Left ventricle myocardium superior (tissue), 1 donor: ENCODE measurements around the gene IMPA2. TPM values are rescaled to one million over a fixed set of nuclear protein-coding genes. Genes with fewer than 3 reads are reported as not detected.
A peak's percentile ranks its signal among the peaks of the same experiment; 100 is the strongest.
"Not testable (repeated sequence)": the region's sequence is repeated elsewhere in the genome, so short reads cannot be mapped to it uniquely, and the experiment has no call there.

Source experiments
- ATAC-seq: fragments of 200-7000 bp; cut with Tn5 transposase; one replicate; pipeline ENCODE4 v1.9.1; 2020; ENCODE audit warnings: mild to moderate bottlenecking, moderate library complexity
- DNase-seq: peaks from one replicate; pipeline ENCODE4 v3.0.0-alpha.2; 2020
- intact Hi-C: fragments of 100-400 bp; cut with micrococcal nuclease; formaldehyde crosslinking; loops from one replicate; pipeline ENCODE4 v1.11.0; 2022
- long read RNA-seq: library from polyadenylated mRNA; unstranded; transcript quantifications from one replicate; pipeline ENCODE4 v2.0.0, GENCODE V29; 2021
- total RNA-seq: library from RNA; stranded (reverse); fragmentation: NEBNext Ultra II Directional; extraction: Animal tissue kit (Norgen Biotek cat#: 25700); gene quantifications from one replicate; pipeline ENCODE4 v1.2.1, GENCODE V29; 2021
- donor health status: DM: no; HTN: yes; CAD: no; lungs with severe emphysema.

Gene IMPA2
- total RNA-seq = 73.3 TPM
- long read RNA-seq, transcript IMPA2-201 (8 exons, 1,534 nt) = major isoform, 189 of 233 reads
- long read RNA-seq, partial matches to known transcripts = 8 of 233 reads
- long read RNA-seq, other reads (novel, unspliced or antisense) = 35 of 233 reads

DNA sequence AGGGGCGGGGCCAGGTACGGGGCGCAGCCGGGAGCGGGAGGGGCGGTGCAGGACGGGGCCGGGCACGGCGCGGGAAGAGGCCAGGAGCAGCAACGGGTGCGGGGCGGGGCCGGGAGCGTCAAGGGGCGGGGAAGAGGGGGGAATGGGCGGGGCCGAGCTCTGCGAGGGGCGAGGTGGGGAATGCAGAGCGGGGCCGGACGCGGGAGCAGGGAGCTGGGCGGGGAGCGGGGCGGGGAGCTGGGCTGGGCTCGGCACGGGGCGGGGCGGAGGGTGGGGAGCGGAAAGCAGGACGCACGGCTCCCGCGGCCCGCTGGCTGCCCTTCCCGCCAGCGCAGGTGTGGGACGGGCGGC, at the start of gene IMPA2:
IMPA2 (plus strand) TSS at position 316 of the 351 bp plus-strand sequence. CDS start 163 bp downstream, outside the sequence.
- ATAC-seq (peak; percentile 87), DNase-seq (no peak)
- intact Hi-C loops = no loop called here

DNA sequence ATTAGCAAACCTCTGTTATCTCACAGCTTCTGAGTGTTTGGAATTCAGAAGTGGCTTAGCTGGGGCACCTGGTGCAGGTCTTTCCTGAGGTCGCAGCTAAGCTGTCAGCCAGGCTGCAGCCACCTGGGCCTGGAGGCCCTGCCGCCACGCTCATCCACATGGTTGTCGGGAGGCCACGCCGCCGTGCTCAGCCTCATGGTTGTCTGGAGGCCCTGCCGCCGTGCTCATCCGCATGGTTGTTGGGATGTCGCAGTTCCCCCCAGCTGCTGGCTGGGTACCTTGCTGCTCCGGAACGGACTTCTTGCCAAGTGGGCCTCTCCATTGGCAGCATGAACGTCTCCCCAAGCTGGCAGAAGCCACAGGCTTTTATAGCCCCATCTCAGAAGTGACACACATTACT, 48.9 kb upstream of the IMPA2 start:
- DNase-seq (no peak), ATAC-seq (no peak)
- intact Hi-C loops = no loop called here

DNA sequence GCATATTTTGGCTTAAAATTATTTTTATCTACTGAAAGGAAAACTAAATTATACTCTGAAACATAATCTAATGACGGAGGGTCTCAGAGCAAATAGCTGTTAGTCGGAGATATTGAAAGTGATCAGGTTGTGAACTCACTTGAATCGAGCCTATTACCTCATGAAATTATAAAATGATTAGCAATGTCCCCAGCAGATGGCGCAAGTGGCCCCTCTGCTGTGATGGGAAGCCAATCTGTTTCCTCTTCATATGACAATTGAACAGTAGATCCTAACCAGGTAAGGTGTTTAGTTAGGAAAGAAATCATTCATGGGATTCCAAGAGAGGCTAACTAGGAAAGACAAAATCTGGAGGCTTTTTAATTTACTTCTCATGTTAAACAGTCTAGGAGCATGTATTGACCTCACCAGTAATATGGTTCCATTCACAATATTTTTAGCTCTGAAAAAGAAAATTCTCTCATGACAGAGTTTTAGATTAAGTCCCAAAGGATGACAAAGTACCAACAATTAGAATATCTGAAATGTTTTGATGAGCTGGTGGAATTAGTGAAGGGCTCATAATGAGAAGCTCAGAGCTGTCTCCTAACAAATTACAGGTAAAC, 43.3 kb upstream of the IMPA2 start:
- peak; percentile 84 for ATAC-seq
- intact Hi-C loops = loop anchor here (5.0 kb wide), 1 partner anchor 99 kb away; no protein-coding TSS in a partner anchor

DNA sequence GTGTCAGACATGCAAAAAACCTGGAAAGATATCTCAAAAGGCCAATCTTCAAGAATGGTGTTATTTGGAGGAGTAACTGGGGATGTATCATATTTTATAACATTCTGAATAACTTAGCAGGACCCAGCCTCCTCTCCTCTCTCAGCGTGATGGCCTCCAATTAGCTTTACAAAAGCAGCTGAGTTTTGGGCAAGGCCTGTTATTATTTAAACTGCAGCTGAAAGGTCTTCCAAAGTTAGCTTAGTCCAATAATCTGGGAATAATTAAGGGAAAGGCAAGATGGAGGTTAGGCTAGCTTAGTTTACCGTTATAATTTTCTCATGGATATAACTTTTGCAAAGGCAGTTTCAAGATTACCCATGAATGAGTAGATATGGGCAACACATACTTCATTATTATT, 40.4 kb upstream of the IMPA2 start:
- intact Hi-C loops = no loop called here
- DNase-seq = no peak
- no peak for ATAC-seq

More for the DNA sequence above, 43.3 kb upstream of the IMPA2 start:
- peak; percentile 85 for DNase-seq

DNA sequence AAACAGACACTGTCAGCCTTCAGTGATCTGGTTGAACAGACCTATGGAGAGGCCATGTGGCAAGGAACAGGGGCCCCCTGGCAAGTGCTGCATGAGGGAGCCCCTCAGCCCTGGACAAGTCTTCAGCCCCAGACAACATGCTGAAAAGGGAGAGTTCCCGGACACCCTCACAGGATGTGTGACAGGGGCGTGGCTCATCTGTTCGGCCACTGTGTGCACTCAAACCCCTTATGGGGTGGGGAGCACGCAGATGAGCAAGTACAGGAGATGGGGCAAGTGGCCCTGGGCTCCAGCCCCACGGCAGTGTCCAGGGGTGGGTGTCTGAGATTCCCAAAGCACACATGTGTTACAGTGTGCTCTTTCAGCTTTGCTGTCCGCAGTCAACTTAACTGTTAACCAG, 37.8 kb upstream of the IMPA2 start:
- intact Hi-C loops = no loop called here
- no peak for DNase-seq
- no peak for ATAC-seq

DNA sequence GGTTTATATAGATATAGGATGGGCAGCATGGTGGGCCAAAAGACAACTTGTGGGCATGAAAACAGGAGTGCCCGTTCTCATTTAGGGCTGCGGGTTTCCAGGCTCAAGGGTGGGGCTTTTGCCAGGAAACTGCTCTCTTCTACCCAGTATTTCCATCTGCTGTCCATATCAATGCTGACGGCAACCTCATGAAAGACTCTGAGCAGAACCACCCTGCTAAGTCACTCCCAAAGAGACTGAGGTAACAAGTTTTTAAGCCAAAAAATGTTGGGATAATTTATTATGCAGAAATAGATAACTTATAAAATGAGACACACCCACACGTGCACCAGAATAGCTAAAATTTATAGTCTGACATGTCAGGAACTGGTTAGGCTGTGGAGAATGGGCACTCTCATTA, 37.1 kb upstream of the IMPA2 start:
- DNase-seq (no peak), ATAC-seq (no peak)
- intact Hi-C loops = no loop called here

DNA sequence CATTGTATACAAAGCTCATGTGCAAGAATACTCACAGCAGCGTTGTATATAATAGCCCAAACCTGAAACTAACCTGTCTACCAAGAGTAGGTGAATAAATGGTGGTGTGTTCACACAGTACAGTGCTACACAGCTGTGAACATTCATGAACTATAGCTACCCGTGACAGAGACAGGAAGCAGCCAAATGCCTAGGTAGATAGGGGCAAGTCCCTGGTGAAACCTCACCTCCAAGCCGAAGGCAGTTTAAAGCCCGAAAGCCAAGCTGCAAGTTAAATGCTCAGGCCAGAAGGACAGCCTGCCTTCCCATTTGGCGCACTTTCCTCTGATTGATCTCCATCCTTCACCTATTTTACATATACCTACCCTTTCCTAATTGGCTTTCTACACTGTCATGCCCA, 36.5 kb upstream of the IMPA2 start:
- no peak for ATAC-seq
- intact Hi-C loops = loop anchor here (5.0 kb wide), 1 partner anchor 43 kb away; no protein-coding TSS in a partner anchor
- DNase-seq = no peak

DNA sequence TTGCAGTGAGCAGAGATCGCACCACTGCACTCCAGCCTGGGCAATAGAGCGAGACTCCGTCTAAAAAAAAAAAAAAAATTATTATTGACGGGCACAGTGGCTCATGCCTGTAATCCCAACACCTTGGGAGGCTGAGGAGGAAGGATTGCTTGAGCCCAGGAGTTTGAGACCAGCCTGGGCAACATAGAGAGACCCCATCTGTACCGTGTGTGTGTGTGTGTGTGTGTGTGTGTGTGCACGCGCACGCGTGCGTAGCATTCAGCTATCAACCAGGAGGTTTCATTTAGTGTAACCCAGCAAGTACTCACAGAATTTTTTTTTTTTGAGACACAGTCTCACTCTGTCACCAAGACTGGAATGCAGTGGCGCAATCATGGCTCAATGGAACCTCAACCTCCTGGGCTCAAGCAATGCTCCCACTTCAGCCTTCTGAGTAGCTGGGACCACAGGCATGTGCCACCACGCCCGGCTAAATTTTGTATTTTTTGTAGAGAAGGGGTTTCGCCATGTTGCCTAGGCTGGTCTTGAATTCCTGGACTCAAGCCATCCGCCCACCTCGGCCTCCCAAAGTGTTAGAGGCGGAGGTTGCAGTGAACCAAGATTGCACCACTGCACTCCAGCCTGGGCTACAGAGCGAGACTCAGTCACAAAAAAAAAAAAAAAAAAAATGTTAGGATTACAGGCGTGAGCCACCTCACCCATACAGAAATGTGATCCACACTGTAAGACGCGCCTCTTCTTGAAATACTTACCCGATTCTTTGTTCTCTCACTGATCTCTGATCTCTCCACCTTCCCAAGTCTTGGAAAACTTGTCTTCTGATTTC, 35.3 kb upstream of the IMPA2 start:
- intact Hi-C loops = loop anchor here (5.0 kb wide), 1 partner anchor 41 kb away; no protein-coding TSS in a partner anchor
- not testable (repeated sequence) for ATAC-seq, DNase-seq

DNA sequence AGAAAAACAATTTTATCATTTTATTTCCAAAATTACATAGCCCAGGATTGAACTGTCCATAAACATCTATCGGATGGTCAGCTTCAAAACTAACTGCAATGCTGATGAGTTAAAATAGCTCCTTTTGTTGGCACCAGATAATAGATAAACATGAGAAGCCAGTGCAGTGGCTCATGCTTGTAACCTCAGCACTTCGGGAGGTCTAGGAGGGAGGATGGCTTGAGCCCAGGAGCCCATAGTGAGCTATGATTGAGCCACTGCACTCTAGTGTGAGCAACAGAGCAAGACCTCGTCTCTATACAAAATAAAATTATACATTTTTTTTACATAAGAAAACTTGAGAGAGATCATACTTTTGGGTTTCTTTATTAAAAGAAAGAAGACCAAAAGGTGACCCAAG, 34.6 kb upstream of the IMPA2 start:
- DNase-seq = no peak
- peak; percentile 45 for ATAC-seq
- intact Hi-C loops = loop anchor here (5.0 kb wide), 1 partner anchor 41 kb away; no protein-coding TSS in a partner anchor

DNA sequence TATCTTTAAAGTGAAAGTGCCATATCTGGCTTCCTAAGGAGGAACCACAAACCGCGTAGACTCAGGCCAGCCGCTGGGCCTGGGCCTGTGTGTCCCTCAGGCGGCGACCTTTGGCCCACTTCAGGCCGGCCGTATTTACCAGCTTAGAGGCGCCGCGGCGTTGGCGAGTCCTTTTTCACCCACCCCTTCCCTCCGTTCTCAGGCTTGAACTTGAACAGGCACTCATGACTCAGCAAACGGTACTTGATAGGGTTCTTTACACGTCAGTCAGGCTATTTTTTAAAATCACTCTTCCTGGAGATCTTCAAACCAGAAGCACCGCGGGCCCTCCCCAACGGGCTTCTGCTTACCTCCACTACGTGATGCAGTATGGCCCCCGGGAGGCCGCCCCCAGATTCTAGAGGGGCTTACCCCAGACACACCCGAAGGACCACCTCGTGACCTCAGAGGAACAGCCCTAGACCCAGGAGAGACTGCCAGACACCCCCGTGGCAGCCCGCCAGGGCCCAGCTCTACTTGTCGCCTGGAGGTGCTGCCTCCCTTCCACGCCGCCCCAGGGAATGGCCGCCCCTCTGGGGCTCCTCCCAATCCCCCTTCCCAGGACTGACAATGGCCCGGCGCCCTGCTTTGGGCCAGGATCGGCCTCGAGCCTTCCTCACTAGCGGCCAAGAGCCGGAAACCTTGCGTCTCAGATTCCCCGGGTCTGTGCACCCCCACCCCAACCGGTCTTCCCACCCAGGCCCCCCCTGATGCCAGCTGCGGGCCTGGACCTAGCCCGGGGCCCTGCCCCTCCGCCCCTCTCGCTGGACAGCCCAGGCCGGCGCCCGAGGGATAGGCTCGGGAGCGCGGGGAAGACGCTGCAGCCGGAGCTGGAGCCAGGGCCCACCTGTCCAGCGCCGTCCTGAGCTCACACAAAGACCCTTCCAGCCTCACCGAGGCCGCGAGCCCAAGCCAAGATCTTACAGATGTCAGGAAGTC, 33.8 kb upstream of the IMPA2 start:
- DNase-seq = peak; percentile 97
- ATAC-seq = peak; percentile 98
- intact Hi-C loops = loop anchor here (5.0 kb wide), 1 partner anchor 40 kb away; no protein-coding TSS in a partner anchor

DNA sequence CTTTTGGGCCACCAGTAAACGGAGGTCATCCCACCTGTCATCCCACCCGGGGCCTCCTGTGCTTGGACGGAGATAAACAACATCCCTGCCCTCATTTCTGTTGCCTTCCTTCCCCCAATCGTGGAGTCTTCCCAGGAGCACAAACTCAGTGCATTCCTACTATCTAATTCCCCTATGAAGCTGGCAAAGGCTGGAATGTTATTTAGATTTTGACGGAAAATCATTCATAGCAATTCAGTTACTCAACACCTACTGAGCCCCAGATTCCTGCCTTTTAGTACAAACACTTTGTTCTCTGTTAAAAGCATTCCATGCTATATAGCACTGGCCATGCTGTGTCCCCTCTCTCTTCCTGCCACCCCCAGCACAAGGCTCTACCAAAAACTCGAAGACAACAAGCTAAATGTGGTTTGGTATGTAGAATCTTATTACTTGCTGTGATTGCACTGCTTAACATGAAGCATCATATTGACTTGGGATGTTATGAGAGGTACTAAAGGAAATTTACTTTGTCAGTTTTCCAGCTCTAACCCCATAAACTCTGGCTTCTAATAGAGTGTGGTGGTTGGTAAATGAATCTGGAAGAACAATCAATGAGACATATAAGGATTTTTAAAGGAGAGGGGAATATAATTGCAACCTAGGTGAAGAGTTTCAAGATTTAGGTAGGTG, 32.3 kb upstream of the IMPA2 start:
- no peak for ATAC-seq

DNA sequence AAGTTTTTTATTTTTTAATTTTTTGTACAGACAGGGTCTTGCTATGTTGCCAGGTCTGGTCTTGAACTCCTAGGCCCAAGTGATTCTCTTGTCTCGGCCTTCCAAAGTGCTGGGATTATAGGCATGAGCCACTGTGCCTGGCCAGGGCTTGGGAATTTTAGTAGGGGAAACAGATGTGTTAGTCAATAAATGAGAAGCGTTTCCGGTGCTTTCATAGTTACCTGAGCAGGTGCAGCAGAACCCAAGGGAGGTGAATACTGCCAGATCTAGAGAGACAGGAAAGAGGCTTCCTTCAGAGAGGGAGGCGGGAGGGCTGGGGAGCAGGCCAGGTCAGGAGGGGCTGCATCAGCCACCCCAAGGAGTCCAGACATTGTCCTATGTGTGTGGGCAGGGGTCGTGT, 30.5 kb upstream of the IMPA2 start:
- no peak for ATAC-seq
- intact Hi-C loops = no loop called here
- DNase-seq = no peak

More for the DNA sequence above, 32.3 kb upstream of the IMPA2 start:
- no peak for DNase-seq
- intact Hi-C loops = loop anchor here (5.0 kb wide), 1 partner anchor 38 kb away; no protein-coding TSS in a partner anchor

DNA sequence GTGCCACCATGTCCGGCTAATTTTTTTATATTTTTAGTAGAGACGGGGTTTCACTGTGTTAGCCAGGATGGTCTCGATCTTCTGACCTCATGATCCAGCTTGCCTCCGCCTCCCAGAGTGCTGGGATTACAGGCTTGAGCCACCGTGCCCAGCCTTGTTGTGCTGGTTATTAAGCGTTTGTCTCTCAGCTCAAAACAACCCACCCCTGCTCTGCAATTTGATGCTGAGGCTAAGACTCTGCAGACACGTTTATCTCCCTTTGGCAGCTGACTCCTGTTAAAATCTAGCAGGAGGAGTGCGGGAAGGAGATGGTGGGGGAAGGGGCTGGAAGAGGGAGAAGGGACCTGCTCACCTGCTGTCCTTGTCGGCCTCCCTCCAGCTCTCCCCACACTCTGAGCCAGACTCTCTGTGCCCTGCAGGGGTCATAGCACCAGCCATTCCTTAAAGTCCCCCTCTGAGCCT, 29.9 kb upstream of the IMPA2 start:
- intact Hi-C loops = no loop called here
- ATAC-seq = no peak
- no peak for DNase-seq

DNA sequence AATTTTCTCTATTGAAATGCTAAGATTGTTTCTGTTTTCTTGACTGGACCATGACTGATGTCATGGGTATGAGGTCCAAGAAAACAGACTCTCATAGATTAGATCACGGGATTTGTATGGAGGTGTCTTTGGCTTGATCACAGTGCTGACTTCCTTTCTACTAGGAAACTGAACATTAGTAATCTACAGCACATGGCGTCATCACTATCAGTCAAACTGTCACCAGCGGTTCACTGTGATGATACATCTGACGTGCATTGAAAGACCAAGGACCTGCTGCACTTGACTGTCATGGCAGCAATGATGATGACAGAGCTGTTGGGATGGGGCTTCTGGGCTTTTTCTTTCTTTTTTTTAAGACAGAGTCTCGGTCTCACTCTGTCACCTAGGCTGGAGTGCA, 28.2 kb upstream of the IMPA2 start:
- intact Hi-C loops = no loop called here
- no peak for ATAC-seq
- no peak for DNase-seq

DNA sequence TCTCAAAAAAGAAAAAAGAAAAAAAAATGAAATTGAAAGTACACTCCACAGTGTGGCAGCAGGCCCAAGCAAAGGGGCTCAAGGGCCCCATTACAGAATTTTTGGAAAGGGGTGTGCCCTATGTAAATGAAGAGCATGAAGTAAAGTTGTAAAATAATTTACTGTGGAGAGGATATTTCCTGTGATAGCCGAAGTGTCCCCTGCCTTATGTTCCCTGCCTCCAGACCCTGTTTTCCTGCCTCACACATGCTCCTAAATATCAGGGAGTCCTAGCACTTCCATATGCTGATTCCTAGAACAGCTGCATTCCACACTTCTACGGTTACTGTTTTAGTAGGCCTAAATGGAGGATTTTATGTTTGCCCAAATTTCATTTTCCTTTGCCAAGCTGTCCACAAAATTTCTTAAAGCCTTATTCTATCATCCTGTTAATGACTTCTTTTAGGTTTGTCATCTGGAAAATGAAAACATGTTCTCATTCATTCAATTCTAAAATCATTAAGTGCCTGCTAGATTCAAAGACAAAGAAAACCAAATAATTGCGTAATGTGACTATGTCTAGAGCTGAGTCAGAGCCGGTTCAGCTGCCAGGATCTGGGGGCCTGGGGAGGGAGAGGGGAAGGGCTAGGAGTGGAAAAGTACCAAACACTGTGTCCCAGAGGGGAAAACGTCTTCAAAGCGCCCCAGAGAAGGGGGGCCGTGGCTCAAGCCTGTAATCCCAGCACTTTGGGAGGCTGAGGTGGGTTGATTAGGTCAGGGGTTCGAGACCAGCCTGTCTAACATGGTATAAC, 25.9 kb upstream of the IMPA2 start:
- peak; percentile 63 for ATAC-seq
- intact Hi-C loops = no loop called here
- peak; percentile 44 for DNase-seq

DNA sequence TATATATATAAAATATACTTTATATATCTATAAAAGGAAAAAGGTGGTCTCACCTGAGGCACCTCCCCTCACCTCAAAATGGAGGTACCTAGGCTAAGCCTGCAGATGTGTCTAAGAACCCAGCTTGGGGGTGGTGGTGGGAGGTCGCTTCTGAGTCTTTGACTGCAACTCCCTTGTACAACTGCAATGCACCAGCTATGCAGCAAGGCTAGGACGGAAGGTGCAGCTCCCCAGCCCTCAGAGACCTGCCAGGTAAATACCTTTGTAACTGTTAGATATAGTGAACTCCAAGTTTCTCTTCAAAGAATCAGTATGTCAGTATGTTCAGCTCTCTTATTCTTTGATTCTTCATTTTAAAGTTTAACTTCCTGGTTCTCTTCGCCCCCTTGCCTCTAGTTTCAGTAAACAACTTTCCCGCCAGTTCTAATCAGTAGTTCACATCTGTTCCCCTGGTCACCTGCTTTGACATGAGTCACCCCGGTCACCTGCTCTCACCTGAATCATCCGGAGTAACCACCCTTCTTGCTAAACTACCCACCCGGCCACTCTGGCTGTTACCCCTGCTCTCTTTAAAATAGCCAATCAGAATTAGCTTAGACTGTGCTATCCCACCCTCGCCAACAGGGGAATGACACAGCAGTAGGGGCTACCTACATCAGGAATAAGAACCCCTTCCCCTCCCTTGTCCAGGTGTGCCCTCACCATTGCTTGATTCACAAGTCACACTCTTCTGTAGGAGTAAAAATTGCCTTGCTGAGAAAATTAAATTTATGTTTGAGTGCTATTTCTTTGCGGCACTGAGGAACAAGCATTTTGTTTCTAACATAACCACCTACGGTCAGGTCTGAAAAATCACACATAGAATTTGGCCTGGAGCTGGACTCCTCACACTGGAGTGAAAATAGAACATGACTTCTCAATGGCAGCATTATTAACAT, 24.7 kb upstream of the IMPA2 start:
- DNase-seq (no peak), ATAC-seq (no peak)
- intact Hi-C loops = no loop called here

DNA sequence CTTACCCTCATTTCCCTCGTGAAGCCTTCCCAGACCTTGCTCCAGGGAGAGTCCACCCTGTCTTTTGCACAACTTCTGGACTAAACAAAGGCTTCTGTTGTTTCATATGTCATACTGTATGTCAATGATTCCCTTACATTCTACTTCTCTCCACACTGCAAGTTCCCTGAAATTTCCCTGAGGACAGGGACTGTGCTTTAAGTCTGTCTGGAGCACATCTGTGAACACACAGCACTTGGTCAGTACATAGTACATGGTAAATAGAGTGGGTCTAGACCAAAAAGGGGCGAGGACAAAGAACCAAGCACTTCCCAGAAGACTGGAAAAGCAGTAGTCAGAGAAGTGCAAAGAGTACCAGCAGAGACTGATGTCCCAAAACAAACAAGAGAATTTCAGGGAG, 23.7 kb upstream of the IMPA2 start:
- no peak for ATAC-seq
- intact Hi-C loops = no loop called here
- DNase-seq = no peak
